GM19452 (cell line): ENCODE measurements around the gene EPB41L3.
"Not testable (repeated sequence)": the region's sequence is repeated elsewhere in the genome, so short reads cannot be mapped to it uniquely, and the experiment has no call there.

Source experiments
- ATAC-seq: cut with Tn5 transposase; IDR thresholded peaks from one replicate; pipeline ENCODE4 v1.9.1; 2021; ENCODE audit not compliant: unreplicated experiment

EPB41L3 gene

GRCh38 chr18:5532066-5532465 is 11.7 kb downstream of the EPB41L3 start:
- ATAC-seq, result no peak

GRCh38 chr18:5530629-5531178 is 13.1 kb downstream of the EPB41L3 start:
- no peak for ATAC-seq

GRCh38 chr18:5529471-5529870 is 14.3 kb downstream of the EPB41L3 start:
- ATAC-seq, result no peak

GRCh38 chr18:5527603-5528002 is 16.2 kb downstream of the EPB41L3 start:
- ATAC-seq, result no peak

GRCh38 chr18:5524660-5525059 is 19.1 kb downstream of the EPB41L3 start:
- ATAC-seq, result no peak

- no peak for ATAC-seq
These were observed 22.8 kb downstream of the EPB41L3 start for GRCh38 chr18:5521000-5521399.

- no peak for ATAC-seq
These were observed 23.3 kb downstream of the EPB41L3 start for GRCh38 chr18:5520464-5520863.

GRCh38 chr18:5519448-5520298 is 24.1 kb downstream of the EPB41L3 start:
- ATAC-seq, result no peak

GRCh38 chr18:5518899-5519371 is 24.9 kb downstream of the EPB41L3 start:
- ATAC-seq, result no peak

GRCh38 chr18:5518179-5518770 is 25.5 kb downstream of the EPB41L3 start:
- no peak for ATAC-seq

GRCh38 chr18:5516841-5517240 is 27.0 kb downstream of the EPB41L3 start:
- ATAC-seq, result no peak

- ATAC-seq, result no peak
These were observed 28.6 kb downstream of the EPB41L3 start for GRCh38 chr18:5515011-5515784.

GRCh38 chr18:5513947-5514346 is 29.9 kb downstream of the EPB41L3 start:
- no peak for ATAC-seq

- ATAC-seq, result no peak
These were observed 31.6 kb downstream of the EPB41L3 start for GRCh38 chr18:5512176-5512575.

GRCh38 chr18:5511541-5511940 is 32.3 kb downstream of the EPB41L3 start:
- ATAC-seq, result not testable (repeated sequence)

- ATAC-seq, result no peak
These were observed 33.5 kb downstream of the EPB41L3 start for GRCh38 chr18:5510135-5510846.

GRCh38 chr18:5508821-5509220 is 35.0 kb downstream of the EPB41L3 start:
- no peak for ATAC-seq

GRCh38 chr18:5507756-5508155 is 36.0 kb downstream of the EPB41L3 start:
- no peak for ATAC-seq

GRCh38 chr18:5506174-5506573 is 37.6 kb downstream of the EPB41L3 start:
- ATAC-seq, result no peak

GRCh38 chr18:5503740-5504139 is 40.1 kb downstream of the EPB41L3 start:
- ATAC-seq, result no peak
